Spleen (tissue), 11 donors: ENCODE results near the gene MORF4L1. TPM values are rescaled to one million over a fixed set of nuclear protein-coding genes. Genes with fewer than 3 reads are reported as not detected.
"Not testable (repeated sequence)": the region's sequence is repeated elsewhere in the genome, so short reads cannot be mapped to it uniquely, and the experiment has no call there.

Source experiments
- DNase-seq: peaks from one replicate; pipeline ENCODE4 v3.0.0-alpha.2; 2020
- H3K27ac ChIP-seq, 8 donors: fragments of 200-600 bp; sonication (generic) in 7 of 8; 1 replicate in 4 of 8; 2 replicates in 4 of 8; pipeline versions ENCODE4 v1.5.0 to v1.8.0; 2016 to 2021; ENCODE audit warnings: inconsistent platforms in 4 of 8, mild to moderate bottlenecking in 4 of 8, moderate library complexity in 1 of 8
- H3K27me3 ChIP-seq, 7 donors: fragments of 200-600 bp; sonication (generic) in 6 of 7; replicated peaks in 1 of 7; 1 replicate in 4 of 7; 2 replicates in 3 of 7; pipeline versions ENCODE4 v1.5.0 to v1.8.0; 2016 to 2021; ENCODE audit warnings: inconsistent platforms in 3 of 7, mild to moderate bottlenecking in 1 of 7
- H3K36me3 ChIP-seq, 6 donors: fragments of 200-600 bp; sonication (generic) in 5 of 6; 1 replicate in 4 of 6; 2 replicates in 2 of 6; pipeline versions ENCODE4 v1.5.0 to v1.8.0; 2016 to 2021; ENCODE audit warnings: inconsistent platforms in 2 of 6
- H3K4me1 ChIP-seq, 6 donors: fragments of 200-600 bp; sonication (generic) in 5 of 6; 1 replicate in 3 of 6; 2 replicates in 3 of 6; pipeline versions ENCODE4 v1.5.0 to v1.8.0; 2016 to 2021; ENCODE audit warnings: inconsistent platforms in 3 of 6
- H3K4me3 ChIP-seq, 8 donors: fragments of 200-600 bp; sonication (generic) in 7 of 8; 1 replicate in 4 of 8; 2 replicates in 4 of 8; pipeline versions ENCODE4 v1.5.0 to v1.8.0; 2016 to 2021; ENCODE audit warnings: inconsistent platforms in 4 of 8, mild to moderate bottlenecking in 4 of 8, moderate library complexity in 2 of 8
- H3K9me3 ChIP-seq, 8 donors: fragments of 200-600 bp; sonication (generic) in 7 of 8; 1 replicate in 4 of 8; 2 replicates in 4 of 8; pipeline versions ENCODE4 v1.5.0 to v1.8.0; 2016 to 2021; ENCODE audit warnings: inconsistent platforms in 4 of 8
- POLR2A ChIP-seq, 3 donors: fragments of 450-650 bp; IDR thresholded peaks; one replicate each; pipeline ENCODE4 v1.5.1; 2017; ENCODE audit warnings: antibody characterized with exemption in 3 of 3, mild to moderate bottlenecking in 1 of 3
- POLR2AphosphoS5 ChIP-seq, 3 donors: sonication (generic); formaldehyde crosslinking; IDR thresholded peaks; one replicate each; pipeline ENCODE4 v1.5.1; 2017; ENCODE audit warnings: antibody characterized with exemption in 3 of 3
- WGBS, 5 donors: extraction: QIAGEN DNeasy Blood & Tissue Kit in 3 of 5; methylation state at CpG; one replicate each; pipeline versions ENCODE4 v1.1.5 to v1.1.7; 2013 to 2018; 5-methylcytosine and 5-hydroxymethylcytosine counted together
- intact Hi-C: fragments of 100-400 bp; cut with DNase I; formaldehyde crosslinking; loops from one replicate; pipeline ENCODE4 v1.15.0; 2023; ENCODE audit warnings: low total_unique reads
- polyA plus RNA-seq, 3 donors: library from polyadenylated mRNA; stranded (reverse); fragments of 200-250 nt; gene quantifications; one replicate each; pipeline ENCODE4 v1.2.1, GENCODE V29; 2013
- total RNA-seq, 7 donors: library from RNA; depleted of rRNA in 3 of 7; stranded (reverse); fragments of >200 nt in 3 of 7; fragmentation: NEBNext Ultra II Directional in 4 of 7; extraction: Animal tissue kit (Norgen Biotek cat#: 25700) in 4 of 7; gene quantifications; one replicate each; pipeline versions ENCODE4 v1.1.0 to v1.2.1, GENCODE V29; 2016 to 2021
- TF ChIP-seq, protein P1 (sequence below), 11 experiments: fragments of 200-600 bp in 7 of 11; fragments of 450-650 bp in 4 of 11; sonication (generic) in 4 of 11; IDR thresholded peaks in 8 of 11; conservative IDR thresholded peaks in 3 of 11; 1 replicate in 7 of 11; 2 replicates in 4 of 11; pipeline versions ENCODE4 v1.4.0 to v1.8.0; 2016 to 2021; ENCODE audit warnings: antibody characterized with exemption in 11 of 11, inconsistent platforms in 4 of 11, mild to moderate bottlenecking in 1 of 11
- donor health status: healthy with polysubstance abuse.
- donor health status: DM: no; HTN: no; CAD: no; lungs with moderate emphysema.
- donor health status: DM: no; HTN: no; CAD: no.
- donor health status: Bipolar disorder and iron deficiency.
- donor health status: healthy.
- donor health status: DM: no; HTN: no; CAD: no.
- donor health status: DM: yes; HTN: yes; CAD: no.

Gene MORF4L1
- total and polyA plus RNA-seq, 10 donors, result 105 to 271 (median 213) TPM

- Histone ChIP-seq H3K9me3 (no peaks in the 10 kb centered on the region), H3K4me1 (peaks cover 0 to 17% (median 7%) of the 10 kb centered on the region in 6 donors), H3K4me3 (peak overlapping the region; percentile 27 to 66 (median 38)), H3K27me3 (no peaks in the 10 kb centered on the region), H3K27ac (peak overlapping the region in 6 of 8 donors; percentile 27 to 72 (median 60)), H3K36me3 (no peaks in the 10 kb centered on the region)
- intact Hi-C loops, result no loop called here
- 0 to 1% (median 1%) methylated on average over 28 of the region's 28 CpGs for WGBS, 5 donors
- DNase-seq, result peak; percentile 83
- TF ChIP-seq POLR2AphosphoS5 (IDR thresholded peaks at IDR 0.05), result peak in 1 of 3 donors; percentile 35
- no peak for TF ChIP-seq POLR2A (IDR thresholded peaks at IDR 0.05)
- TF ChIP-seq, protein P1, sequence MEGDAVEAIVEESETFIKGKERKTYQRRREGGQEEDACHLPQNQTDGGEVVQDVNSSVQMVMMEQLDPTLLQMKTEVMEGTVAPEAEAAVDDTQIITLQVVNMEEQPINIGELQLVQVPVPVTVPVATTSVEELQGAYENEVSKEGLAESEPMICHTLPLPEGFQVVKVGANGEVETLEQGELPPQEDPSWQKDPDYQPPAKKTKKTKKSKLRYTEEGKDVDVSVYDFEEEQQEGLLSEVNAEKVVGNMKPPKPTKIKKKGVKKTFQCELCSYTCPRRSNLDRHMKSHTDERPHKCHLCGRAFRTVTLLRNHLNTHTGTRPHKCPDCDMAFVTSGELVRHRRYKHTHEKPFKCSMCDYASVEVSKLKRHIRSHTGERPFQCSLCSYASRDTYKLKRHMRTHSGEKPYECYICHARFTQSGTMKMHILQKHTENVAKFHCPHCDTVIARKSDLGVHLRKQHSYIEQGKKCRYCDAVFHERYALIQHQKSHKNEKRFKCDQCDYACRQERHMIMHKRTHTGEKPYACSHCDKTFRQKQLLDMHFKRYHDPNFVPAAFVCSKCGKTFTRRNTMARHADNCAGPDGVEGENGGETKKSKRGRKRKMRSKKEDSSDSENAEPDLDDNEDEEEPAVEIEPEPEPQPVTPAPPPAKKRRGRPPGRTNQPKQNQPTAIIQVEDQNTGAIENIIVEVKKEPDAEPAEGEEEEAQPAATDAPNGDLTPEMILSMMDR (IDR thresholded peaks at IDR 0.05 in 8 of 11, conservative IDR thresholded peaks at IDR 0.05 in 3 of 11), result peak in 10 of 11 experiments; percentile 15 to 68 (median 52)
Observed at GRCh38 chr15:78859971-78860719, 12.5 kb upstream of the MORF4L1 start.

- H3K27ac ChIP-seq, DNase-seq, H3K9me3 ChIP-seq, H3K4me3 ChIP-seq, H3K27me3 ChIP-seq, H3K36me3 ChIP-seq, intact Hi-C loops, H3K4me1 ChIP-seq: not testable (repeated sequence)
- WGBS, 5 donors, result 93 to 99% (median 95%) methylated on average over 10 of the region's 10 CpGs
Observed at GRCh38 chr15:78865585-78865984, 7.1 kb upstream of the MORF4L1 start.

- H3K36me3 ChIP-seq, H3K4me3 ChIP-seq, H3K27me3 ChIP-seq, H3K4me1 ChIP-seq, H3K9me3 ChIP-seq, H3K27ac ChIP-seq, DNase-seq, intact Hi-C loops: not testable (repeated sequence)
- WGBS, 5 donors, result 82 to 89% (median 85%) methylated on average over 8 of the region's 8 CpGs
Observed at GRCh38 chr15:78866031-78866430, 6.7 kb upstream of the MORF4L1 start.

DNA sequence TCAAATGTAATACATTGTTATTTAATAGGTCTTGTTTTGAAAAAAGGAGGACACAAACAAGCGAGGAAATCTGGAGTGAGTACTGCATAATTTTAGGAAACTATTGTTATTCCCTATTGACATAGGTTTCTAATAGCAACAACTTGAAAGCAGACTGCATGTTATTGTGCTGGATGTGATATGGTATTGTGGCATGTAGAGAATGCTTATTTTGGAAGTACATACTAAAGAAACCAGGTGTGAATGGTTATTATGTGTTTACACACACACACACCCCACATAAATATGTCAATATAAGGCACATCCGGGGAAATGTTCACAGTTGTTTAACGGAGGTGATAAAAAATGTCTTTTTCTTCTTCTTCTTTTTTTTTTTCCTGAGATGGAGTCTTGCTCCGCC is 5.9 kb upstream of the MORF4L1 start:
- Histone ChIP-seq H3K36me3 (no peaks in the 10 kb centered on the region), H3K9me3 (no peaks in the 10 kb centered on the region), H3K4me1 (peaks cover 0 to 4% (median under 1%) of the 10 kb centered on the region in 6 donors), H3K27ac (no peak overlapping the region), H3K27me3 (no peaks in the 10 kb centered on the region), H3K4me3 (no peak overlapping the region)
- no peak for DNase-seq
- 83 to 96% (median 90%) methylated on average over 4 of the region's 4 CpGs for WGBS, 5 donors
- intact Hi-C loops, result no loop called here
- TF ChIP-seq, protein P1 (IDR thresholded peaks at IDR 0.05 in 8 of 11, conservative IDR thresholded peaks at IDR 0.05 in 3 of 11), result no peak
- no peak for TF ChIP-seq POLR2A (IDR thresholded peaks at IDR 0.05)
- no peak for TF ChIP-seq POLR2AphosphoS5 (IDR thresholded peaks at IDR 0.05)

DNA sequence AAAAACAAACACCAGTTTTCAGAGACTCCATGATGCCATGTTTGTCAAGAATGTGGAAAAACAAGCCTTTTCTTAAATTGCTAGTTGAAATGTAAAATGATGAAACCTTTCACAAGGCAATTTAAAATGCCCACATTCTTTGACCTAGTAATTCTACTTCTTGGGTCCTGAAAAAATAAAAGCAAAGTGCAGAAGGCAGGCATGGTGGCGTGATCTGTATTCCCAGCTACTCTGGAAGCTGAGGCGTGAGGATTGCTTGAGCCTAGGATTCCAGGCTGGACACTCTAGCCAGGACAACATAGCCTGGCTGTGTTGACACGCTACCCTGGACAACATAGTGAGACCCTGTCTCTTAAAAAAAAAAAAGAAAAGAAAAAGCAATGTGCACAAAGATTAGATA is 4.3 kb upstream of the MORF4L1 start:
- Histone ChIP-seq H3K27me3 (no peaks in the 10 kb centered on the region), H3K9me3 (no peaks in the 10 kb centered on the region), H3K36me3 (no peaks in the 10 kb centered on the region), H3K4me3 (no peak overlapping the region), H3K27ac (no peak overlapping the region), H3K4me1 (peaks cover 0 to 11% (median 6%) of the 10 kb centered on the region in 6 donors)
- 92 to 99% (median 95%) methylated on average over 3 of the region's 3 CpGs for whole genome bisulfite sequencing, 5 donors
- intact Hi-C loops, result no loop called here
- no peak for DNase-seq
- no peak for TF ChIP-seq POLR2A (IDR thresholded peaks at IDR 0.05)
- TF ChIP-seq POLR2AphosphoS5 (IDR thresholded peaks at IDR 0.05), result no peak
- TF ChIP-seq, protein P1 (IDR thresholded peaks at IDR 0.05 in 8 of 11, conservative IDR thresholded peaks at IDR 0.05 in 3 of 11), result no peak

- Histone ChIP-seq H3K4me1 (peaks cover 15 to 41% (median 26%) of the 10 kb centered on the region in 6 donors), H3K27ac (peak overlapping the region in 6 of 8 donors; percentile 98 to 100 (median 100)), H3K4me3 (peak overlapping the region in 2 of 8 donors; percentile 83 to 88)
- DNase-seq, H3K9me3 ChIP-seq, intact Hi-C loops, H3K27me3 ChIP-seq, H3K36me3 ChIP-seq: not testable (repeated sequence)
- 89 to 94% (median 91%) methylated on average over 24 of the region's 24 CpGs for WGBS, 5 donors
Observed at GRCh38 chr15:78871483-78872127, 1.1 kb upstream of the MORF4L1 start.
